GM12878 (cell line): Measurements from ENCODE around the gene TMEM138. TPM values are rescaled to one million over a fixed set of nuclear protein-coding genes. Genes with fewer than 3 reads are reported as not detected.

Source experiments
- CBX3 ChIP-seq: fragments of 200-600 bp; sonication (generic); IDR thresholded peaks from 2 replicates; pipeline ENCODE4 v1.6.1; 2016; ENCODE audit warnings: low read depth, borderline replicate concordance
- CHD2 ChIP-seq: IDR thresholded peaks from 2 replicates; pipeline ENCODE4 v1.6.1; 2011; ENCODE audit warnings: low read depth, low read length, improper control_type of control experiment, borderline replicate concordance
- CREB1 ChIP-seq: IDR thresholded peaks from 2 replicates; pipeline ENCODE4 v1.6.1; 2012; ENCODE audit warnings: low read depth, mild to moderate bottlenecking, inconsistent platforms
- IKZF1 ChIP-seq: fragments of 450-650 bp; conservative IDR thresholded peaks from 2 replicates; pipeline ENCODE4 v1.6.1; 2017; ENCODE audit warnings: antibody characterized with exemption, mild to moderate bottlenecking
- MTA3 ChIP-seq: IDR thresholded peaks from 2 replicates; pipeline ENCODE4 v1.6.1; 2012; ENCODE audit warnings: low read length, inconsistent platforms, borderline replicate concordance
- MXI1 ChIP-seq: fragments of 150-350 bp; IDR thresholded peaks from 2 replicates; pipeline ENCODE4 v1.6.1; 2011; ENCODE audit warnings: low read depth, mild to moderate bottlenecking, inconsistent platforms, low read length, improper control_type of control experiment
- POLR2A ChIP-seq: IDR thresholded peaks from 2 replicates; pipeline ENCODE4 v1.6.1; 2011; ENCODE audit warnings: low read depth, mild to moderate bottlenecking, low read length
- POU2F2 ChIP-seq: IDR thresholded peaks from 3 replicates; pipeline ENCODE4 v1.6.1; 2011; ENCODE audit warnings: low read depth, mild to moderate bottlenecking, low read length, borderline replicate concordance
- RUNX3 ChIP-seq: IDR thresholded peaks from 2 replicates; pipeline ENCODE4 v1.6.1; 2012; ENCODE audit warnings: low read length, inconsistent platforms
- SIN3A ChIP-seq: IDR thresholded peaks from 2 replicates; pipeline ENCODE4 v1.6.1; 2012; ENCODE audit warnings: low read depth, low read length, improper control_type of control experiment
- STAT1 ChIP-seq: fragments of 450-650 bp; conservative IDR thresholded peaks from 2 replicates; pipeline ENCODE4 v1.6.1; 2014; ENCODE audit warnings: antibody characterized with exemption, mild to moderate bottlenecking
- TAF1 ChIP-seq: IDR thresholded peaks from 2 replicates; pipeline ENCODE4 v1.6.1; 2011; ENCODE audit warnings: mild to moderate bottlenecking, low read depth, low read length, borderline replicate concordance
- TCF3 ChIP-seq: IDR thresholded peaks from 2 replicates; pipeline ENCODE4 v1.6.1; 2012; ENCODE audit warnings: low read depth, mild to moderate bottlenecking, low read length, borderline replicate concordance; ENCODE audit not compliant: insufficient read depth
- YY1 ChIP-seq: IDR thresholded peaks from 2 replicates; pipeline ENCODE4 v1.6.1; 2011; ENCODE audit warnings: low read depth, mild to moderate bottlenecking, low read length
- ZNF217 ChIP-seq: fragments of 450-650 bp; IDR thresholded peaks from 2 replicates; pipeline ENCODE4 v1.6.1; 2017; ENCODE audit warnings: antibody characterized with exemption, mild to moderate bottlenecking
- ZNF24 ChIP-seq: fragments of 450-650 bp; IDR thresholded peaks from 2 replicates; pipeline ENCODE4 v1.6.1; 2017; ENCODE audit warnings: antibody characterized with exemption, mild to moderate bottlenecking
- polyA plus RNA-seq, 11 experiments: library from polyadenylated mRNA; depleted of rRNA in 4 of 11; unstranded in 6 of 11; stranded (reverse) in 5 of 11; fragments of >200 nt; fragmentation: Nextera tagmentation in 4 of 11; fragmentation: Illumina TruSeq in 1 of 11; extraction: Ambion mirVana in 4 of 11; extraction: Trizol in 1 of 11; gene quantifications; 1 replicate in 1 of 11; 2 replicates in 10 of 11; pipeline versions ENCODE4 v1.2.1 to v1.2.3, GENCODE V29; 2011 to 2016; ENCODE audit warnings: inconsistent platforms in 2 of 11, missing spikeins in 2 of 11, low read depth in 1 of 11
- total RNA-seq, 4 experiments: library from RNA; depleted of rRNA in 3 of 4; stranded (reverse); fragments of >200 nt in 3 of 4; fragmentation: Illumina TruSeq in 1 of 4; extraction: Trizol in 1 of 4; gene quantifications; 2 replicates each; pipeline versions ENCODE4 v1.2.1 to v1.2.3, GENCODE V29; 2013 to 2021
- TF ChIP-seq, protein P1 (sequence below): fragments of 450-650 bp; IDR thresholded peaks from 2 replicates; pipeline ENCODE4 v1.6.1; 2017; ENCODE audit warnings: mild to moderate bottlenecking, moderate library complexity
- TF ChIP-seq, protein P2 (sequence below): fragments of 450-650 bp; IDR thresholded peaks from 2 replicates; pipeline ENCODE4 v1.6.1; 2017; ENCODE audit warnings: antibody characterized with exemption, mild to moderate bottlenecking, moderate library complexity
- TF ChIP-seq, protein P3 (sequence below): fragments of 450-650 bp; IDR thresholded peaks from 2 replicates; pipeline ENCODE4 v1.6.1; 2016; ENCODE audit warnings: mild to moderate bottlenecking, moderate library complexity, borderline replicate concordance

TMEM138 gene
- total and polyA plus RNA-seq, 10 of the 15 experiments (the other 5 are each of a cell fraction or from before 2014, with no cell fraction given) = 28.5 to 116 (median 73.4) TPM

DNA sequence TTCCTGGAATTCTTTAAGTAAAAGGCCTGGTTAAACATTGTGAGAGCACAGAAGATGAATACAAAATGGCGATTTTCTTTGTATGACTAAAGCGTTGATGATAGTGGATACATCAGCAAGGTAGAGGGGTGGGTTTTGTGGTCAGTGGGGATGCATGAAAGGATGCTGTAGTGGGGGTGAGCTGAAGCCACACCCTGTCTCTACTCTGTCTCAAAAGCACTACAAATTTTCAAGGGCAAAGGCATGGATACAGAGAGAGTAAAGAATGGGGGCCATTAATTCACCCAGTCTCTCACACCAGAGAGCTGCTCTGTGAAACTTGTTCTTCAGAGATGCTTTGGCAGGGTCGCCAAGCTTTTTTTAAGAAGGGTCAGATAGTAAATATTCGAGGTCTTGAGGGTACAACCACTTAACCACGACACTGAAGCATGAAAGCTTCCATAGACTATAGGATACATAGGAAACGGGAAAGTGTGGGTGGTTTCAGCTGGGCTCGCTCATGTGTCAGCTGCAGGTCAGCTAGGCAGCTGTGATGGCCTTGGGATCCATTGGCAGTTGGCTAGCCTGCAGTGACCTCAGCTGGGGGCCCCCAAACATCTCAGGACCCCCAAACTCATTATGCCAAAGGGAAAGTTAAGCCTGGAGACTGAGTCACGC is 8.3 kb downstream of the TMEM138 start (continued):
- TF ChIP-seq, protein P1, sequence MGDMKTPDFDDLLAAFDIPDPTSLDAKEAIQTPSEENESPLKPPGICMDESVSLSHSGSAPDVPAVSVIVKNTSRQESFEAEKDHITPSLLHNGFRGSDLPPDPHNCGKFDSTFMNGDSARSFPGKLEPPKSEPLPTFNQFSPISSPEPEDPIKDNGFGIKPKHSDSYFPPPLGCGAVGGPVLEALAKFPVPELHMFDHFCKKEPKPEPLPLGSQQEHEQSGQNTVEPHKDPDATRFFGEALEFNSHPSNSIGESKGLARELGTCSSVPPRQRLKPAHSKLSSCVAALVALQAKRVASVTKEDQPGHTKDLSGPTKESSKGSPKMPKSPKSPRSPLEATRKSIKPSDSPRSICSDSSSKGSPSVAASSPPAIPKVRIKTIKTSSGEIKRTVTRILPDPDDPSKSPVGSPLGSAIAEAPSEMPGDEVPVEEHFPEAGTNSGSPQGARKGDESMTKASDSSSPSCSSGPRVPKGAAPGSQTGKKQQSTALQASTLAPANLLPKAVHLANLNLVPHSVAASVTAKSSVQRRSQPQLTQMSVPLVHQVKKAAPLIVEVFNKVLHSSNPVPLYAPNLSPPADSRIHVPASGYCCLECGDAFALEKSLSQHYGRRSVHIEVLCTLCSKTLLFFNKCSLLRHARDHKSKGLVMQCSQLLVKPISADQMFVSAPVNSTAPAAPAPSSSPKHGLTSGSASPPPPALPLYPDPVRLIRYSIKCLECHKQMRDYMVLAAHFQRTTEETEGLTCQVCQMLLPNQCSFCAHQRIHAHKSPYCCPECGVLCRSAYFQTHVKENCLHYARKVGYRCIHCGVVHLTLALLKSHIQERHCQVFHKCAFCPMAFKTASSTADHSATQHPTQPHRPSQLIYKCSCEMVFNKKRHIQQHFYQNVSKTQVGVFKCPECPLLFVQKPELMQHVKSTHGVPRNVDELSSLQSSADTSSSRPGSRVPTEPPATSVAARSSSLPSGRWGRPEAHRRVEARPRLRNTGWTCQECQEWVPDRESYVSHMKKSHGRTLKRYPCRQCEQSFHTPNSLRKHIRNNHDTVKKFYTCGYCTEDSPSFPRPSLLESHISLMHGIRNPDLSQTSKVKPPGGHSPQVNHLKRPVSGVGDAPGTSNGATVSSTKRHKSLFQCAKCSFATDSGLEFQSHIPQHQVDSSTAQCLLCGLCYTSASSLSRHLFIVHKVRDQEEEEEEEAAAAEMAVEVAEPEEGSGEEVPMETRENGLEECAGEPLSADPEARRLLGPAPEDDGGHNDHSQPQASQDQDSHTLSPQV = no peak
- TF ChIP-seq RUNX3 = peak; percentile 69
- TF ChIP-seq, protein P2, sequence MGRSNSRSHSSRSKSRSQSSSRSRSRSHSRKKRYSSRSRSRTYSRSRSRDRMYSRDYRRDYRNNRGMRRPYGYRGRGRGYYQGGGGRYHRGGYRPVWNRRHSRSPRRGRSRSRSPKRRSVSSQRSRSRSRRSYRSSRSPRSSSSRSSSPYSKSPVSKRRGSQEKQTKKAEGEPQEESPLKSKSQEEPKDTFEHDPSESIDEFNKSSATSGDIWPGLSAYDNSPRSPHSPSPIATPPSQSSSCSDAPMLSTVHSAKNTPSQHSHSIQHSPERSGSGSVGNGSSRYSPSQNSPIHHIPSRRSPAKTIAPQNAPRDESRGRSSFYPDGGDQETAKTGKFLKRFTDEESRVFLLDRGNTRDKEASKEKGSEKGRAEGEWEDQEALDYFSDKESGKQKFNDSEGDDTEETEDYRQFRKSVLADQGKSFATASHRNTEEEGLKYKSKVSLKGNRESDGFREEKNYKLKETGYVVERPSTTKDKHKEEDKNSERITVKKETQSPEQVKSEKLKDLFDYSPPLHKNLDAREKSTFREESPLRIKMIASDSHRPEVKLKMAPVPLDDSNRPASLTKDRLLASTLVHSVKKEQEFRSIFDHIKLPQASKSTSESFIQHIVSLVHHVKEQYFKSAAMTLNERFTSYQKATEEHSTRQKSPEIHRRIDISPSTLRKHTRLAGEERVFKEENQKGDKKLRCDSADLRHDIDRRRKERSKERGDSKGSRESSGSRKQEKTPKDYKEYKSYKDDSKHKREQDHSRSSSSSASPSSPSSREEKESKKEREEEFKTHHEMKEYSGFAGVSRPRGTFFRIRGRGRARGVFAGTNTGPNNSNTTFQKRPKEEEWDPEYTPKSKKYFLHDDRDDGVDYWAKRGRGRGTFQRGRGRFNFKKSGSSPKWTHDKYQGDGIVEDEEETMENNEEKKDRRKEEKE = no peak
- TF ChIP-seq, protein P3, sequence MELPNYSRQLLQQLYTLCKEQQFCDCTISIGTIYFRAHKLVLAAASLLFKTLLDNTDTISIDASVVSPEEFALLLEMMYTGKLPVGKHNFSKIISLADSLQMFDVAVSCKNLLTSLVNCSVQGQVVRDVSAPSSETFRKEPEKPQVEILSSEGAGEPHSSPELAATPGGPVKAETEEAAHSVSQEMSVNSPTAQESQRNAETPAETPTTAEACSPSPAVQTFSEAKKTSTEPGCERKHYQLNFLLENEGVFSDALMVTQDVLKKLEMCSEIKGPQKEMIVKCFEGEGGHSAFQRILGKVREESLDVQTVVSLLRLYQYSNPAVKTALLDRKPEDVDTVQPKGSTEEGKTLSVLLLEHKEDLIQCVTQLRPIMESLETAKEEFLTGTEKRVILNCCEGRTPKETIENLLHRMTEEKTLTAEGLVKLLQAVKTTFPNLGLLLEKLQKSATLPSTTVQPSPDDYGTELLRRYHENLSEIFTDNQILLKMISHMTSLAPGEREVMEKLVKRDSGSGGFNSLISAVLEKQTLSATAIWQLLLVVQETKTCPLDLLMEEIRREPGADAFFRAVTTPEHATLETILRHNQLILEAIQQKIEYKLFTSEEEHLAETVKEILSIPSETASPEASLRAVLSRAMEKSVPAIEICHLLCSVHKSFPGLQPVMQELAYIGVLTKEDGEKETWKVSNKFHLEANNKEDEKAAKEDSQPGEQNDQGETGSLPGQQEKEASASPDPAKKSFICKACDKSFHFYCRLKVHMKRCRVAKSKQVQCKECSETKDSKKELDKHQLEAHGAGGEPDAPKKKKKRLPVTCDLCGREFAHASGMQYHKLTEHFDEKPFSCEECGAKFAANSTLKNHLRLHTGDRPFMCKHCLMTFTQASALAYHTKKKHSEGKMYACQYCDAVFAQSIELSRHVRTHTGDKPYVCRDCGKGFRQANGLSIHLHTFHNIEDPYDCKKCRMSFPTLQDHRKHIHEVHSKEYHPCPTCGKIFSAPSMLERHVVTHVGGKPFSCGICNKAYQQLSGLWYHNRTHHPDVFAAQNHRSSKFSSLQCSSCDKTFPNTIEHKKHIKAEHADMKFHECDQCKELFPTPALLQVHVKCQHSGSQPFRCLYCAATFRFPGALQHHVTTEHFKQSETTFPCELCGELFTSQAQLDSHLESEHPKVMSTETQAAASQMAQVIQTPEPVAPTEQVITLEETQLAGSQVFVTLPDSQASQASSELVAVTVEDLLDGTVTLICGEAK = 0 out of 2 replicates have a peak, but pooled peaks have one; percentile 1
- TF ChIP-seq TCF3 = no peak
- no peak for TF ChIP-seq POU2F2
- no peak for TF ChIP-seq MTA3
- no peak for TF ChIP-seq TAF1
- TF ChIP-seq CREB1 = no peak
- no peak for TF ChIP-seq ZNF24
- no peak for TF ChIP-seq SIN3A
- TF ChIP-seq YY1 = 0 out of 2 replicates have a peak, but pooled peaks have one; percentile 24
- no peak for TF ChIP-seq CHD2
- TF ChIP-seq CBX3 = no peak
- TF ChIP-seq IKZF1 = peak; percentile 75
- no peak for TF ChIP-seq ZNF217
- TF ChIP-seq STAT1 = no peak
- no peak for TF ChIP-seq POLR2A
- no peak for TF ChIP-seq MXI1
